ENCODE results near the gene DRC1. TPM values are rescaled to one million over a fixed set of nuclear protein-coding genes. Genes with fewer than 3 reads are reported as not detected.

Gene DRC1
- total RNA-seq, 1 experiment from 2014 or later, result not detected

DNA sequence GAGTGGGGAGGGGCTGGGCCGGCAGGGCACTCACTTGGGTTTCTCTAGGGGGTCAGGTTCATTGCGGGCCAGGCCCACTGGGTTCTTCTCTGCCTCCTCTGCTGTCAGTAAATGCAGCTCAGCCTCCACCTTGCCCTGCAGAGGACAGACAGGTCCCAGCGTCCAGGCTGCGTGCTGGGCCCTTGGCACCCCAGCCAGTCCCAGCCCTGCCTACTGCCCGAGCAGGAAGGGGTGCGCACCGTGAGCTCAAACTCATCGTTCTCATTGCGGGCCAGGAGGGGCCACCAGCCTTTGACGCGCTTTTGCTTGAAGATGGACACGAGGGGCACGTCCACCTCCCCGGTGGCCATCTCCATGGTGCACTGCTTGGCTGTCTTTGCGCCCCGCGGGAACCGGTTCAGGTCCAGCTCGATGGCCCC lies 58.9 kb downstream of the DRC1 start:
- Histone ChIP-seq H3K27ac (ENCODE audit: low read depth, low read length) (no peak overlapping the region), H3K4me2 (ENCODE audit: low read length) (no peak overlapping the region), H3K4me3 (replicated peaks in 1 of 2; ENCODE audit: low read depth in 1 of 2, low read length in 2 of 2) (no peak overlapping the region), H2AFZ (ENCODE audit: low read depth, low read length, poor library complexity, severe bottlenecking) (no peak overlapping the region), H3K9me2 (ENCODE audit: insufficient read depth) (no peaks in the 10 kb centered on the region), H4K20me1 (ENCODE audit: insufficient read depth) (no peaks in the 10 kb centered on the region), H3K9me3 (ENCODE audit: control insufficient read depth in 1 of 2, insufficient read depth in 1 of 2, low read depth in 1 of 2, low read length in 2 of 2) (no peaks in the 10 kb centered on the region), H3K79me2 (ENCODE audit: insufficient read depth, low read length) (no peaks in the 10 kb centered on the region), H3K27me3 (ENCODE audit: insufficient read depth, low read length) (no peaks in the 10 kb centered on the region), H3K36me3 (ENCODE audit: control insufficient read depth in 1 of 2, insufficient read depth in 2 of 2, low read length in 2 of 2) (no peaks in the 10 kb centered on the region), H3K4me1 (ENCODE audit: control insufficient read depth in 1 of 2, insufficient read depth in 2 of 2, low read length in 2 of 2) (peaks cover 4 to 33% of the 10 kb centered on the region in 2 experiments; a peak in 3 of 4 replicates), H3K9ac (ENCODE audit: low read length) (no peak overlapping the region)
- intact Hi-C loops (cut with micrococcal nuclease), result no loop called here
- ChIA-PET POLR2A (no interaction called here), RAD21 (ENCODE audit: low non-redundant PET in 1 of 2, low total read pairs in 2 of 2, uncharacterized antibody in 2 of 2, unreplicated experiment in 2 of 2) (no interaction called here), CTCF (interaction anchor here (1.5 kb wide), 1 partner anchor 9 kb away, joined by 4 read pairs; no protein-coding TSS in a partner anchor)
- no peak for ATAC-seq
- TF ChIP-seq CEBPB (IDR thresholded peaks at IDR 0.05; ENCODE audit: low read depth) (no peak), POLR2A (IDR thresholded peaks at IDR 0.05; ENCODE audit: borderline replicate concordance, extremely low read depth, insufficient read depth, insufficient read length) (no peak), SRF (IDR thresholded peaks at IDR 0.05; ENCODE audit: low read depth) (no peak), ELF1 (IDR thresholded peaks at IDR 0.05; ENCODE audit: borderline replicate concordance, low read depth) (no peak), SP1 (IDR thresholded peaks at IDR 0.05; ENCODE audit: low read depth) (no peak), EZH2 (IDR thresholded peaks at IDR 0.05) (no peak)
- TF ChIP-seq, protein P1, sequence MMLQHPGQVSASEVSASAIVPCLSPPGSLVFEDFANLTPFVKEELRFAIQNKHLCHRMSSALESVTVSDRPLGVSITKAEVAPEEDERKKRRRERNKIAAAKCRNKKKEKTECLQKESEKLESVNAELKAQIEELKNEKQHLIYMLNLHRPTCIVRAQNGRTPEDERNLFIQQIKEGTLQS (IDR thresholded peaks at IDR 0.05), result no peak
- TF ChIP-seq, protein P2, sequence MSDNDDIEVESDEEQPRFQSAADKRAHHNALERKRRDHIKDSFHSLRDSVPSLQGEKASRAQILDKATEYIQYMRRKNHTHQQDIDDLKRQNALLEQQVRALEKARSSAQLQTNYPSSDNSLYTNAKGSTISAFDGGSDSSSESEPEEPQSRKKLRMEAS (IDR thresholded peaks at IDR 0.05), result no peak
- no TSS peak for BruUV-seq (replicated peaks)
- no peak for DNase-seq (ENCODE audit: low read depth, low spot score)

GRCh38 chr2:26461601-26462023 lies 59.9 kb downstream of the DRC1 start:
- Histone ChIP-seq H3K4me2 (ENCODE audit: low read length) (no peak overlapping the region), H3K79me2 (ENCODE audit: insufficient read depth, low read length) (no peaks in the 10 kb centered on the region), H2AFZ (ENCODE audit: low read depth, low read length, poor library complexity, severe bottlenecking) (no peak overlapping the region), H3K4me1 (ENCODE audit: control insufficient read depth in 1 of 2, insufficient read depth in 2 of 2, low read length in 2 of 2) (peaks cover 4 to 23% of the 10 kb centered on the region in 2 experiments; a peak in 3 of 4 replicates), H4K20me1 (ENCODE audit: insufficient read depth) (no peaks in the 10 kb centered on the region), H3K27me3 (ENCODE audit: insufficient read depth, low read length) (no peaks in the 10 kb centered on the region), H3K36me3 (ENCODE audit: control insufficient read depth in 1 of 2, insufficient read depth in 2 of 2, low read length in 2 of 2) (no peaks in the 10 kb centered on the region), H3K27ac (ENCODE audit: low read depth, low read length) (no peak overlapping the region), H3K9me3 (ENCODE audit: control insufficient read depth in 1 of 2, insufficient read depth in 1 of 2, low read depth in 1 of 2, low read length in 2 of 2) (no peaks in the 10 kb centered on the region), H3K9ac (ENCODE audit: low read length) (no peak overlapping the region), H3K9me2 (ENCODE audit: insufficient read depth) (no peaks in the 10 kb centered on the region), H3K4me3 (replicated peaks in 1 of 2; ENCODE audit: low read depth in 1 of 2, low read length in 2 of 2) (no peak overlapping the region)
- TF ChIP-seq CBX3 (IDR thresholded peaks at IDR 0.05; ENCODE audit: low read depth) (no peak), YY1 (IDR thresholded peaks at IDR 0.05; ENCODE audit: extremely low read depth, insufficient replicate concordance, low read depth, low read length) (no peak), POLR2A (IDR thresholded peaks at IDR 0.05; ENCODE audit: borderline replicate concordance, extremely low read depth, insufficient read depth, insufficient read length) (no peak)
- TF ChIP-seq, protein P3, sequence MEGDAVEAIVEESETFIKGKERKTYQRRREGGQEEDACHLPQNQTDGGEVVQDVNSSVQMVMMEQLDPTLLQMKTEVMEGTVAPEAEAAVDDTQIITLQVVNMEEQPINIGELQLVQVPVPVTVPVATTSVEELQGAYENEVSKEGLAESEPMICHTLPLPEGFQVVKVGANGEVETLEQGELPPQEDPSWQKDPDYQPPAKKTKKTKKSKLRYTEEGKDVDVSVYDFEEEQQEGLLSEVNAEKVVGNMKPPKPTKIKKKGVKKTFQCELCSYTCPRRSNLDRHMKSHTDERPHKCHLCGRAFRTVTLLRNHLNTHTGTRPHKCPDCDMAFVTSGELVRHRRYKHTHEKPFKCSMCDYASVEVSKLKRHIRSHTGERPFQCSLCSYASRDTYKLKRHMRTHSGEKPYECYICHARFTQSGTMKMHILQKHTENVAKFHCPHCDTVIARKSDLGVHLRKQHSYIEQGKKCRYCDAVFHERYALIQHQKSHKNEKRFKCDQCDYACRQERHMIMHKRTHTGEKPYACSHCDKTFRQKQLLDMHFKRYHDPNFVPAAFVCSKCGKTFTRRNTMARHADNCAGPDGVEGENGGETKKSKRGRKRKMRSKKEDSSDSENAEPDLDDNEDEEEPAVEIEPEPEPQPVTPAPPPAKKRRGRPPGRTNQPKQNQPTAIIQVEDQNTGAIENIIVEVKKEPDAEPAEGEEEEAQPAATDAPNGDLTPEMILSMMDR (IDR thresholded peaks at IDR 0.05 in 2 of 3, conservative IDR thresholded peaks at IDR 0.05 in 1 of 3; ENCODE audit: borderline replicate concordance in 1 of 3, insufficient read depth in 1 of 3, low read depth in 2 of 3, low read length in 2 of 3), result no peak
- ATAC-seq (no peak), DNase-seq (ENCODE audit: low read depth, low spot score) (no peak)
- POLR2A ChIA-PET, result no interaction called here
- BruUV-seq (replicated peaks), result no TSS peak
- RAD21 ChIA-PET (ENCODE audit: low non-redundant PET in 1 of 2, low total read pairs in 2 of 2, uncharacterized antibody in 2 of 2, unreplicated experiment in 2 of 2), result no interaction called here
- CTCF ChIA-PET, result no interaction called here
- intact Hi-C loops (cut with micrococcal nuclease), result no loop called here
